ENCODE measurements around the gene CAMK2D.

CAMK2D gene

DNA sequence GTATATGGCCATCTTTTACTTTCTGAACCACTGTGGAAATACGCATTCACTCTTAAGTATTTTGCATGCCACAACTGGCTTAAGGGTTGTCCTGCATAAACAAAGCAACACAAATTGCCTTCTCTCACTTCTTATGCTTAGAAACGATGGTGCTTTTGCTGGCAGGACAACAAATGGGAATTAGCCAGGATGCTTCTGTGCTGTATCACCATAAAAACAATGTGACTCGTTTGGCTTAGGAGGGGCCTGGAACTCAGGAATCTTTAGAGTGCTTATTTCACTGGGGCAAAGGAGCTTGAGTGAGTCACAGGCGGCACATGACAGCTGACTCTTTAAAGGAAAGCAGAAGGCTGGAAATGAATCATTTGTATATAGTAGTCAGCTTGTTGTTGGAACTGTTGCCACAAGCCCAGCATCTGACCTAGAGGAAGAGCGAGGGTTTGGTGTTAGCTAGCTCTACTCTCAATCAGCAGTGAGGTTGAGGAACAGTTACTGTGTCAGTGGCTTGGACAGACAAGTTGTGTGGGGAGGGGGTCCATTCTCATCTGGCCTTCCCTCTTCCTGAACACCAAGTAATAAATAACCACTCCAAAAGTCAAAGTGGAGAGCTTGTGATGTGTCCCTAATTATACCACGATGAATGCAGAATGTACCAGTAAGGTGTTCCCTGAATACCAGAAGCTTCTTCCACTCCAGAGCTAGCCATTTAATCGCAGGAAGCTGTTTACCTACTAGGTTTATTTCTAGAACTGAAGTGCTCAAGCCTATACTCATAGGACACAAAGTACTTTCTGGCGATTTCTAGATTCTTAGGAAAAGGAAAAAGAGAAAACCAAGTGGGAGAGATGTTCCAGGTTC lies 293.1 kb downstream of the CAMK2D start:
- Histone ChIP-seq H3K4me3 (replicated peaks; ENCODE audit: low read depth, low read length) (no peak overlapping the region), H3K27me3 (replicated peaks; ENCODE audit: control insufficient read depth, insufficient read depth, low read length) (no peaks in the 10 kb centered on the region), H3K36me3 (ENCODE audit: control insufficient read depth, insufficient read depth, low read length) (no peaks in the 10 kb centered on the region)
- DNase-seq (ENCODE audit: extremely low read depth, insufficient read length), result no peak
- TF ChIP-seq CTCF (IDR thresholded peaks at IDR 0.05; ENCODE audit: insufficient read depth, low read length, poor library complexity, severe bottlenecking), result no peak

GRCh38 chr4:113467581-113467980 lies 294.0 kb downstream of the CAMK2D start:
- H3K27me3 ChIP-seq (replicated peaks; ENCODE audit: control insufficient read depth, insufficient read depth, low read length), result no peaks in the 10 kb centered on the region
- no peak for TF ChIP-seq CTCF (IDR thresholded peaks at IDR 0.05; ENCODE audit: insufficient read depth, low read length, poor library complexity, severe bottlenecking)
- no peak overlapping the region for H3K4me3 ChIP-seq (replicated peaks; ENCODE audit: low read depth, low read length)
- H3K36me3 ChIP-seq (ENCODE audit: control insufficient read depth, insufficient read depth, low read length), result no peaks in the 10 kb centered on the region
- no peak for DNase-seq (ENCODE audit: extremely low read depth, insufficient read length)

- Histone ChIP-seq H3K36me3 (ENCODE audit: control insufficient read depth, insufficient read depth, low read length) (no peaks in the 10 kb centered on the region), H3K4me3 (replicated peaks; ENCODE audit: low read depth, low read length) (no peak overlapping the region), H3K27me3 (replicated peaks; ENCODE audit: control insufficient read depth, insufficient read depth, low read length) (no peaks in the 10 kb centered on the region)
- DNase-seq (ENCODE audit: extremely low read depth, insufficient read length), result no peak
- no peak for TF ChIP-seq CTCF (IDR thresholded peaks at IDR 0.05; ENCODE audit: insufficient read depth, low read length, poor library complexity, severe bottlenecking)
These were observed 299.3 kb downstream of the CAMK2D start for GRCh38 chr4:113462286-113462685.

- DNase-seq (ENCODE audit: extremely low read depth, insufficient read length), result no peak
- Histone ChIP-seq H3K36me3 (ENCODE audit: control insufficient read depth, insufficient read depth, low read length) (no peaks in the 10 kb centered on the region), H3K4me3 (replicated peaks; ENCODE audit: low read depth, low read length) (no peak overlapping the region), H3K27me3 (replicated peaks; ENCODE audit: control insufficient read depth, insufficient read depth, low read length) (no peaks in the 10 kb centered on the region)
- TF ChIP-seq CTCF (IDR thresholded peaks at IDR 0.05; ENCODE audit: insufficient read depth, low read length, poor library complexity, severe bottlenecking), result no peak
These were observed 300.3 kb downstream of the CAMK2D start for GRCh38 chr4:113461281-113461680.

- DNase-seq (ENCODE audit: extremely low read depth, insufficient read length), result no peak
- no peak overlapping the region for H3K4me3 ChIP-seq (replicated peaks; ENCODE audit: low read depth, low read length)
- H3K27me3 ChIP-seq (replicated peaks; ENCODE audit: control insufficient read depth, insufficient read depth, low read length), result no peaks in the 10 kb centered on the region
- H3K36me3 ChIP-seq (ENCODE audit: control insufficient read depth, insufficient read depth, low read length), result no peaks in the 10 kb centered on the region
- no peak for TF ChIP-seq CTCF (IDR thresholded peaks at IDR 0.05; ENCODE audit: insufficient read depth, low read length, poor library complexity, severe bottlenecking)
These were observed 303.7 kb downstream of the CAMK2D start for GRCh38 chr4:113457886-113458285.

Measured in GM06990 (cell line).